ENCODE results near the gene PLK3.
"Not testable (repeated sequence)": the region's sequence is repeated elsewhere in the genome, so short reads cannot be mapped to it uniquely, and the experiment has no call there.

PLK3 gene

GRCh38 chr1:44811234-44811633 is 11.1 kb downstream of the PLK3 start:
- TF ChIP-seq CTCF (IDR thresholded peaks at IDR 0.05; ENCODE audit: low read depth, low read length, missing control alignments): no peak
- no peak for DNase-seq (ENCODE audit: low read depth)
- no peak overlapping the region for H3K4me3 ChIP-seq (ENCODE audit: low read depth, low read length)

GRCh38 chr1:44812822-44813543 is 12.8 kb downstream of the PLK3 start:
- peak overlapping the region; percentile 71; the same call in 1 of the 2 replicates for H3K4me3 ChIP-seq (ENCODE audit: low read depth, low read length)
- no peak for DNase-seq (ENCODE audit: low read depth)
- no peak for TF ChIP-seq CTCF (IDR thresholded peaks at IDR 0.05; ENCODE audit: low read depth, low read length, missing control alignments)

GRCh38 chr1:44815926-44816325 is 15.7 kb downstream of the PLK3 start:
- not testable (repeated sequence) for DNase-seq (ENCODE audit: low read depth); H3K4me3 ChIP-seq (ENCODE audit: low read depth, low read length)

- no peak overlapping the region for H3K4me3 ChIP-seq (ENCODE audit: low read depth, low read length)
- DNase-seq (ENCODE audit: low read depth): no peak
- TF ChIP-seq CTCF (IDR thresholded peaks at IDR 0.05; ENCODE audit: low read depth, low read length, missing control alignments): no peak
Measured at GRCh38 chr1:44817307-44817706, 17.1 kb downstream of the PLK3 start.

- no peak for DNase-seq (ENCODE audit: low read depth)
- TF ChIP-seq CTCF (IDR thresholded peaks at IDR 0.05; ENCODE audit: low read depth, low read length, missing control alignments): no peak
- H3K4me3 ChIP-seq (ENCODE audit: low read depth, low read length): no peak overlapping the region
Measured at GRCh38 chr1:44817771-44818495, 17.8 kb downstream of the PLK3 start.

- TF ChIP-seq CTCF (IDR thresholded peaks at IDR 0.05; ENCODE audit: low read depth, low read length, missing control alignments): peak; percentile 1
- H3K4me3 ChIP-seq (ENCODE audit: low read depth, low read length): peak overlapping the region; percentile 10
- DNase-seq (ENCODE audit: low read depth): no peak
Measured at GRCh38 chr1:44819196-44819607, 19.0 kb downstream of the PLK3 start.

GRCh38 chr1:44819608-44820327 is 19.6 kb downstream of the PLK3 start:
- peak overlapping the region; percentile 54 for H3K4me3 ChIP-seq (ENCODE audit: low read depth, low read length)
- DNase-seq (ENCODE audit: low read depth): peak; percentile 94
- TF ChIP-seq CTCF (IDR thresholded peaks at IDR 0.05; ENCODE audit: low read depth, low read length, missing control alignments): peak; percentile 1
